ENCODE data around the gene IQGAP1. TPM values are rescaled to one million over a fixed set of nuclear protein-coding genes. Genes with fewer than 3 reads are reported as not detected.

Gene IQGAP1
- total and polyA plus RNA-seq, 2 of the 13 experiments (the other 11 are each of a cell fraction or from before 2014, with no cell fraction given): 29.5 to 37.9 TPM

- ATAC-seq (no peak), FAIRE-seq (no peak), DNase-seq (ENCODE audit: low spot score) (no peak)
- Histone ChIP-seq H3K79me2 (ENCODE audit: insufficient read depth, low read length) (no peaks in the 10 kb centered on the region), H3K27me3 (ENCODE audit: control insufficient read depth in 1 of 2, insufficient read depth in 2 of 2, low read length in 2 of 2) (no peaks in the 10 kb centered on the region), H2AFZ (ENCODE audit: low read length) (no peak overlapping the region), H3K27ac (ENCODE audit: extremely low read length, insufficient read depth, low read length) (no peak overlapping the region), H3K9me3 (ENCODE audit: low read length) (no peaks in the 10 kb centered on the region), H3K4me2 (ENCODE audit: low read depth, low read length) (no peak overlapping the region), H4K20me1 (ENCODE audit: insufficient read depth, low read length) (no peaks in the 10 kb centered on the region), H3K4me1 (ENCODE audit: insufficient read depth, low read length) (peaks cover 6% of the 10 kb centered on the region; the same call in 1 of the 2 replicates), H3K36me3 (replicated peaks in 1 of 2; ENCODE audit: control insufficient read depth in 1 of 2, insufficient read depth in 2 of 2, low read length in 2 of 2) (peaks cover under 1 to 20% of the 10 kb centered on the region in 2 experiments; a peak in 4 of 5 replicates), H3K9ac (ENCODE audit: insufficient read depth, low read depth, low read length) (no peak overlapping the region), H3K4me3 (replicated peaks in 1 of 3; ENCODE audit: insufficient read depth in 1 of 3, low read depth in 2 of 3, low read length in 3 of 3) (no peak overlapping the region)
- in situ Hi-C loops (cut with HindIII; ENCODE audit: extremely low pct_ligation_motif_present, low pct_unique_long_range_greater_than_20kb): no loop called here
- BruUV-seq (replicated peaks): no TSS peak
- ChIA-PET CTCF (ENCODE audit: low intra/inter-chr PET ratio, low total read pairs) (no interaction called here), POLR2A (no interaction called here)
- 94% methylated on average over 3 of the region's 3 CpGs for WGBS (ENCODE audit: low lambda C conversion rate)
- no peak for TF ChIP-seq TAF1 (CRISPR knock-in tag; IDR thresholded peaks at IDR 0.05)
- no peak for TF ChIP-seq MXD1 (CRISPR knock-in tag; IDR thresholded peaks at IDR 0.05)
- TF ChIP-seq AHDC1 (CRISPR knock-in tag; IDR thresholded peaks at IDR 0.05; ENCODE audit: borderline replicate concordance): no peak
- no peak for TF ChIP-seq ZNF574 (CRISPR knock-in tag; IDR thresholded peaks at IDR 0.05)
- TF ChIP-seq MEIS2 (CRISPR knock-in tag; IDR thresholded peaks at IDR 0.05): no peak
- no peak for TF ChIP-seq HDAC6 (IDR thresholded peaks at IDR 0.05; ENCODE audit: low read depth, low read length)
- TF ChIP-seq ZNF709 (CRISPR knock-in tag; IDR thresholded peaks at IDR 0.05): no peak
- no peak for TF ChIP-seq ZNF367 (CRISPR knock-in tag; IDR thresholded peaks at IDR 0.05; ENCODE audit: borderline replicate concordance)
- TF ChIP-seq RBM22 (optimal IDR thresholded peaks at IDR 0.05; ENCODE audit: low read length): no peak
- TF ChIP-seq ZNF747 (CRISPR knock-in tag; IDR thresholded peaks at IDR 0.05; ENCODE audit: borderline replicate concordance): no peak
- intact Hi-C loops (cut with micrococcal nuclease; ENCODE audit: unreplicated experiment): no loop called here
Observed at GRCh38 chr15:90471126-90471525, 83.1 kb downstream of the IQGAP1 start.

All from HepG2 (cell line).